KOPT-K1 (cell line): Measurements from ENCODE around the gene ARHGAP23.

Experiments used
- H3K27ac ChIP-seq: fragments of 200-600 bp; sonication (generic); 2 replicates; pipeline ENCODE4 v1.5.1; 2016; ENCODE audit warnings: antibody characterized with exemption, mild to moderate bottlenecking, low read depth, low read length; ENCODE audit not compliant: poor library complexity, severe bottlenecking
- H3K36me3 ChIP-seq: fragments of 200-600 bp; sonication (generic); 2 replicates; pipeline ENCODE4 v1.5.1; 2017; ENCODE audit warnings: antibody characterized with exemption, mild to moderate bottlenecking, low read length, moderate library complexity; ENCODE audit not compliant: insufficient read depth
- H3K9me3 ChIP-seq: fragments of 200-600 bp; sonication (generic); 2 replicates; pipeline ENCODE4 v1.5.1; 2017; ENCODE audit warnings: antibody characterized with exemption, low read length, mild to moderate bottlenecking; ENCODE audit not compliant: insufficient read depth, poor library complexity, severe bottlenecking

The ARHGAP23 gene

DNA sequence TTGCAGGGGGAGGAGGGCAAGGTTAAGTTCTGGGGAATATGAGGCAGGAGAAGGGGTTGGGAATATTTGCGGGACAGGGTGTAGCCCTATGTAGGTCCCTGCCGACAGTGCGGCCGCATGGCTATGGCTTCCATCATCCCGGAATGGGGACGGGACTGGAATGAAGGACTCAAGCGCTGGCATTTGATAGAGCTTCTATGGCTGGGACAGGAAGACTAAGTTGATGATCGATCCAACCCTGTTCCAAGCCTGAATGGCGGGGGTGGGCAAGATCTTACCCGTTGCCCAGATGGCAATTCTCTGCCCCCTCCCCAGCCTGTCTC is 130.4 kb downstream of the ARHGAP23 start:
- H3K36me3 ChIP-seq: no peaks in the 10 kb centered on the region
- H3K9me3 ChIP-seq: no peaks in the 10 kb centered on the region
- no peak overlapping the region for H3K27ac ChIP-seq

DNA sequence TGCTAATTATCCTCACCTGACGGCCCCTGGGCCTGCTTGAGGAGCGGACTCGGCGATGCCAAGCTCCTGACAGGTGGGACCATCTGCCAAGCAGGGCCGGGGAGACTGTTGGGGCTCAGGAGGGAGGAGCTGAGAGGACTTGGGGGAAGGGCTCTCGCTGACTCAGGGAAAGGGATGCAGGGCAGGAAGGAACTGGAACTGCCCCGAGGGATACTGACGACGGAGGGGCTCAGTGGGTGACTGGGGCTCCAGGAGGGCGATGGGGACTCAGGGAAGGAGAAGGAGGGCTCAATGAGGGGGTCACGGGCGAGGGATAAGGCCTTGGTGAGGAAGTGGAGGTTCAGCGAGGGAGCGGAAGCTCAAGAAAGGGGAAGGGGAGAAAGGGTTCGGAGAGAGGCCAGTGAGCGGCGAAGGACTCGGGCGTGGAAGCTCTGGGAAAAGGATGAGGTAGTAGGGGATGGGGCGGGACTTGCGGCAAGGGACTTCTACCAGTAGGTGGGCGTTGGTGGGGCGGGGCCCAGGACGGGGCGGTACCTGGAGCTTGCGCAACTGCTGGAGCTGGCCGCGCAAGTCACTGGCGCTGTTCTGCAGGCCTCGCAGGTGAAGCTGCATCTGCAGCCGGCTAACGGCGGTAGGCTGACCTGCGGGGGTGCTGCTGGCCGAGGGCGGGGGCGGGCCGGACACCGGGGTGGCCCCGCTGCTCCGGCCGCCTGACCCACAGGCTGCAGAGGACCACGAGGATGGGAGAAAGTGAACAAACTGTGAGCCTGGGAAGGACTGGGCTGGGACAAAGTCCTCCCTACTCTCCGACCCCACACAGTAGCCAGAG is 131.0 kb downstream of the ARHGAP23 start:
- Histone ChIP-seq H3K27ac (no peak overlapping the region), H3K36me3 (no peaks in the 10 kb centered on the region), H3K9me3 (no peaks in the 10 kb centered on the region)

DNA sequence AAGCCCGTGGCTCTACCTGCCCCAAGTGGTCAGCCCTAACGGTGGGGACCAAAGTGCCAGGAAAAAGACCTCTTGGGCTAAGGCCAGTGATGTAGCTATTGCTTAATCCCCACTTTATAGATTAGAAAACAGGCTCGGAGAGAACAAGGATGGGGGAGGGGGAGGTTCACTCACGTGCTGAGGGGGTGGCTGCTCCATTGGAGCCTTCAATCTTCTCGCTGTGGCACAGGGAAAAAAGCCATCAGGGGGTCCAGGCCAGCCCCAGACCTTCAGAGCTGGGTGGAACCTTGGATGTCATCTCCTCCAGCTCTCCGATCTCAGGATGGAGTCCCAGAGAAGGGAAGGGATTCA is 131.6 kb downstream of the ARHGAP23 start:
- no peaks in the 10 kb centered on the region for H3K9me3 ChIP-seq
- no peaks in the 10 kb centered on the region for H3K36me3 ChIP-seq
- no peak overlapping the region for H3K27ac ChIP-seq

DNA sequence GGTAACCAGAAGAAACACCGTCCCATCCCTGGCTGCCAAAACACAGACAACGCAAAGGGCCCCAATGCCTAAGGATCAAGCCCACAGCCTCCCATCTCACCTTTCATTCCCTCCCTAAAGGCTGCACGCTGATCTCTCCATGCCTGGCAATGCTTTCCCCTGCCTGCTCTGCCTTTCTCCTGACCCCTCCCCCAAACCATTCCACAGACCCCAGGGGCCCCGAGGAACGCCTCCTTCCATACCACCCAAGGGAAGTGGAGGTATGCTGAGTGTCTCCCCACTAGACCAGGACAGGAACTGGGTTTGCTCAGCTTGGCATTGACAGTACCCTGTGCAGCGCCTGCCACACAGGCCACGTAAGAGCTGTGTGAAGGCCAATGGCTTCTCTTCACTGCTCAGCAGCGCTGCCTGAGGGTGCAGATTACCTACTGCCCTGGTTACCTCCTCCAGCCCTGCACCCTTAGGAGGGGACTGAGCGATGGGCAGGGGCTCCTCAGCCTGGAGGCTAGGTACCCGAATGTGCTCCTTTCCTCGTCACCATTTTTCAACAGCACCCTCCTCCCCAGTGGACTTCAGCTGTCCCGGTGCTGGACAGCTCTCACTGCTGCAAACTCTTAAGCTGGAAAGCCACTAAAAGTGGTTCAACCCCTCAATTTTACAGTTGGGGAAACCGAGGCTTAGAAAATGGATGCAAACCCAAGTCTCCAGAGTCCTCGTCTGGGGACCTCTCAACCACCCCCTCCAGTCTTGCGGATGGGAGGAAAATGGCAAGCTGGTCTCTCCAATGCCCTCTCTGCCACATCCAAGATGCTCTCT is 132.4 kb downstream of the ARHGAP23 start:
- H3K27ac ChIP-seq: no peak overlapping the region
- no peaks in the 10 kb centered on the region for H3K9me3 ChIP-seq
- H3K36me3 ChIP-seq: no peaks in the 10 kb centered on the region

DNA sequence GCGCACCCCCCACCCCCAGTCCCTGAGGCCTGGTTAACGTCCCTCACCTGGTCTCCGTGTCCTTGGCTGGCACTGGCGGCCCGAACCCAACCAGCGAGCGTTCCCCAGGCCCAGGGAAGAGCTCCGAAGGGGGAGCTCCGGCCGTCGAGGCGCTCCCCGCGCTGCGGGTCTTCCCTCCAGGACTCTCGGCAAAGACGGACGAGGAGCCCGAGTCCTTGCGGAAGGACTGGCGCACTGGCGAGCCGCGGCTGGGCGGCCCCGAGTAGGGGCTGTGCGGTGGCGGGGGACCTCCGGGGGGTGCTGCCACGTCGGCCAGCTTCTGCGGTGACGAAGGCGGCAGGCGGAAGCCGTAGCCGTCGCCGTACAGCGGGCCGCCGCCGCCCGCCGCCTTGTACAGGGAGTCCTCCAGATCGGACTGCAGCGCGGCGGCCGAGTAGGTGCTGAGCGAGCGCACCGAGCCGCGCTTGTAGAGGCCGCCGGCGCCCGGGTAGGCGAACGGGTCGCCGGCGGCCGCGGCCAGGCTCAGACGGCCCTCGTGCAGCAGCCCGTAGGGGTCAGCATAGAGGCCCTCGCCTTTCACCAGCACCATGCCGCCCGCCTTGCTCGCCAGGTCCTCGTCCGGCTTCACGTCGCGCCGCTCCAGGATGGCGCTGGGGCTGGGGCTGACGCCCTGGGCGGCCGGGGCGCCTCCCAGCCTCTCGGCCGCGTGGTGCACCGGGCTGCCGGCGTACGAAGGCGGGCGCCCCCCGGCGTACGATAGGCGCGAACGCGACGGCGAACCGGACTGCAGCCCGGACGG is 133.4 kb downstream of the ARHGAP23 start:
- no peak overlapping the region for H3K27ac ChIP-seq
- no peaks in the 10 kb centered on the region for H3K36me3 ChIP-seq
- no peaks in the 10 kb centered on the region for H3K9me3 ChIP-seq
